ENCODE results near the gene KHDC3L. TPM values are rescaled to one million over a fixed set of nuclear protein-coding genes. Genes with fewer than 3 reads are reported as not detected.

The KHDC3L gene
- total RNA-seq, 1 experiment from 2014 or later, result not detected

GRCh38 chr6:73413102-73413501, 50.6 kb downstream of the KHDC3L start:
- CTCF ChIA-PET, result no interaction called here
- Histone ChIP-seq H3K4me3 (ENCODE audit: low read depth in 2 of 2, low read length in 2 of 2) (no peak overlapping the region), H3K27ac (ENCODE audit: low read length) (no peak overlapping the region), H3K36me3 (ENCODE audit: control insufficient read depth, insufficient read depth, low read length) (peaks cover 51% of the 10 kb centered on the region), H3K27me3 (ENCODE audit: control insufficient read depth, insufficient read depth, low read length) (no peaks in the 10 kb centered on the region), H3K9me3 (ENCODE audit: control insufficient read depth, insufficient read depth, low read depth, low read length) (no peaks in the 10 kb centered on the region), H3K4me1 (ENCODE audit: control insufficient read depth, insufficient read depth, low read length) (no peaks in the 10 kb centered on the region)
- intact Hi-C loops (cut with micrococcal nuclease; ENCODE audit: unreplicated experiment), result no loop called here
- in situ Hi-C loops (cut with HindIII; ENCODE audit: low pct_unique_long_range_greater_than_20kb, low sequenced_read_pairs), result no loop called here
- DNase-seq (ENCODE audit: low read depth, low spot score), result no peak
- POLR2A ChIA-PET, result no interaction called here
- no peak for ATAC-seq
- BruUV-seq (replicated peaks), result no TSS peak
- TF ChIP-seq SIN3A (IDR thresholded peaks at IDR 0.05; ENCODE audit: borderline replicate concordance, insufficient read depth, low read depth, low read length) (no peak), POLR2AphosphoS5 (IDR thresholded peaks at IDR 0.05; ENCODE audit: low read depth, low read length) (no peak), TCF7L2 (IDR thresholded peaks at IDR 0.05; ENCODE audit: low read depth, low read length) (no peak), REST (IDR thresholded peaks at IDR 0.05; ENCODE audit: insufficient read depth in 1 of 2, low read depth in 2 of 2, low read length in 1 of 2) (no peak), CTCF (IDR thresholded peaks at IDR 0.05) (no peak)

Other genes with a start within 250 kb of the KHDC3L start
- gene KHDC1L, start 137.2 kb upstream of the KHDC3L start, total RNA-seq (2021; ENCODE audit: unreplicated experiment), result not detected
- gene KHDC1, start 99.5 kb upstream of the KHDC3L start, total RNA-seq (2021; ENCODE audit: unreplicated experiment), result 9.6 TPM
- not detected for gene DPPA5, start 8.4 kb upstream of the KHDC3L start, total RNA-seq (2021; ENCODE audit: unreplicated experiment)
- 10.6 TPM for gene OOEP, start 7.2 kb downstream of the KHDC3L start, total RNA-seq (2021; ENCODE audit: unreplicated experiment)
- gene DDX43, start 32.2 kb downstream of the KHDC3L start, total RNA-seq (2021; ENCODE audit: unreplicated experiment), result 24.9 TPM
- gene CGAS, start 89.6 kb downstream of the KHDC3L start, total RNA-seq (2021; ENCODE audit: unreplicated experiment), result 38.4 TPM
- gene MTO1, start 99.1 kb downstream of the KHDC3L start, total RNA-seq (2021; ENCODE audit: unreplicated experiment), result 57.9 TPM
- 10,069 TPM for gene EEF1A1, start 158.4 kb downstream of the KHDC3L start, total RNA-seq (2021; ENCODE audit: unreplicated experiment)

Measured in Panc1 (cell line).